Measurements from ENCODE around the gene MYL12A.

GRCh38 chr18:3250237-3251107, 2.9 kb downstream of the MYL12A start:
- TF ChIP-seq CTCF (IDR thresholded peaks at IDR 0.05 in 2 of 3, conservative IDR thresholded peaks at IDR 0.05 in 1 of 3; ENCODE audit: borderline replicate concordance in 1 of 3, insufficient read depth in 1 of 3, low read depth in 2 of 3, low read length in 2 of 3) (no peak), EZH2 (IDR thresholded peaks at IDR 0.05) (no peak), EZH2phosphoT487 (IDR thresholded peaks at IDR 0.05; ENCODE audit: borderline replicate concordance) (no peak), YY1 (IDR thresholded peaks at IDR 0.05; ENCODE audit: extremely low read depth, insufficient replicate concordance, low read depth, low read length) (no peak), POLR2AphosphoS5 (IDR thresholded peaks at IDR 0.05; ENCODE audit: low read depth, low read length) (no peak; the same call in 1 of the 2 replicates), ATF3 (IDR thresholded peaks at IDR 0.05) (no peak)

Measured in HCT116 (cell line).